Endodermal cell (in vitro differentiated cells): Measurements from ENCODE around the gene CCNG1. TPM values are rescaled to one million over a fixed set of nuclear protein-coding genes. Genes with fewer than 3 reads are reported as not detected.

Experiments
- DNase-seq: peaks from one replicate; pipeline ENCODE4 v3.0.0-alpha.2; 2017
- H3K27ac ChIP-seq: 2 replicates; pipeline ENCODE4 v1.5.1; 2013; ENCODE audit warnings: mild to moderate bottlenecking, low read depth, low read length, moderate library complexity
- H3K27me3 ChIP-seq: 2 replicates; pipeline ENCODE4 v1.6.1; 2013; ENCODE audit warnings: mild to moderate bottlenecking, low read length, moderate library complexity; ENCODE audit not compliant: insufficient read depth, control insufficient read depth, poor library complexity, severe bottlenecking
- H3K36me3 ChIP-seq: 2 replicates; pipeline ENCODE4 v1.7.0; 2013; ENCODE audit warnings: mild to moderate bottlenecking, low read length, moderate library complexity; ENCODE audit not compliant: control insufficient read depth, insufficient read depth
- H3K4me1 ChIP-seq: one replicate; pipeline ENCODE4 v1.7.0; 2013; ENCODE audit warnings: low read length; ENCODE audit not compliant: control insufficient read depth, insufficient read depth
- H3K4me3 ChIP-seq: 2 replicates; pipeline ENCODE4 v1.5.1; 2013; ENCODE audit warnings: mild to moderate bottlenecking, low read length, moderate library complexity
- H3K9ac ChIP-seq: 2 replicates; pipeline ENCODE4 v1.6.1; 2013; ENCODE audit warnings: mild to moderate bottlenecking, low read length, moderate library complexity; ENCODE audit not compliant: poor library complexity, severe bottlenecking; ENCODE audit errors: extremely low read depth
- H3K9me3 ChIP-seq: 2 replicates; pipeline ENCODE4 v1.6.1; 2013; ENCODE audit warnings: mild to moderate bottlenecking, low read length, moderate library complexity; ENCODE audit not compliant: control insufficient read depth
- H3K27ac Mint-ChIP-seq: 2 replicates; pipeline ENCODE4 v1.8.0; 2020; ENCODE audit warnings: mixed read lengths
- H3K27me3 Mint-ChIP-seq: 2 replicates; pipeline ENCODE4 v1.8.0; 2021; ENCODE audit warnings: mild to moderate bottlenecking, mixed read lengths; ENCODE audit not compliant: insufficient read depth
- H3K36me3 Mint-ChIP-seq: 2 replicates; pipeline ENCODE4 v1.8.0; 2020; ENCODE audit warnings: low read depth, mixed read lengths
- H3K4me1 Mint-ChIP-seq: 2 replicates; pipeline ENCODE4 v1.8.0; 2020; ENCODE audit warnings: mixed read lengths
- H3K4me3 Mint-ChIP-seq: 2 replicates; pipeline ENCODE4 v1.8.0; 2020; ENCODE audit warnings: mild to moderate bottlenecking, moderate library complexity, mixed read lengths
- H3K9me3 Mint-ChIP-seq: 2 replicates; pipeline ENCODE4 v1.8.0; 2020; ENCODE audit warnings: mild to moderate bottlenecking, mixed read lengths
- WGBS, 2 experiments: methylation state at CpG; one replicate each; pipeline versions ENCODE4 v1.1.5 to v1.1.7; 2013; ENCODE audit warnings: missing lambda C conversion rate in 2 of 2, mixed read lengths in 1 of 2; ENCODE audit not compliant: insufficient coverage in 1 of 2, insufficient read length in 1 of 2; 5-methylcytosine and 5-hydroxymethylcytosine counted together
- total RNA-seq, 2 donors: library from RNA; stranded (reverse); fragmentation: NEBNext Ultra II Directional in 1 of 2; extraction: Animal tissue kit (Norgen Biotek cat#: 25700) in 1 of 2; gene quantifications; 2 replicates in 1 of 2; 3 replicates in 1 of 2; pipeline ENCODE4 v1.2.1, GENCODE V29; 2021
- TF ChIP-seq, protein P1 (sequence below): fragments of 200-600 bp; sonication (generic); conservative IDR thresholded peaks from 2 replicates; pipeline ENCODE4 v1.5.0; 2021; ENCODE audit warnings: antibody characterized with exemption, mild to moderate bottlenecking

Gene CCNG1
- total RNA-seq, 2 donors from 2014 or later: 542 to 622 TPM

DNA sequence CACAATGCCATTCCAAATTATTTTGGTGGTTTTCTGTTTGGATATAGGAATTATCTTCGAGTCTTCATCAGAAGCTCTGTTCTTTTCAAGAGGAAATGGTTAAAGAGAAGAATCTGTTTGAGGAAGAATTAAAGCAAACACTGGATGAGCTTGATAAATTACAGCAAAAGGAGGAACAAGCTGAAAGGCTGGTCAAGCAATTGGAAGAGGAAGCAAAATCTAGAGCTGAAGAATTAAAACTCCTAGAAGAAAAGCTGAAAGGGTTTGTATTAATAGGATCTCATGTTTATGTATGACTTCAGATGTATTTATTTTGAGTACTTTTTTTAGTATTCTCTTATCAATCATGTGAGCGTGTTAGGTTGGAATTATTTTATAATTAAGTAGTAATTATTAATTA lies 38.0 kb downstream of the CCNG1 start:
- Histone ChIP-seq H3K4me1 (no peaks in the 10 kb centered on the region), H3K4me3 (no peak overlapping the region), H3K9me3 (no peaks in the 10 kb centered on the region), H3K36me3 (peaks cover 86% of the 10 kb centered on the region), H3K9ac (no peak overlapping the region), H3K27ac (no peak overlapping the region), H3K27me3 (no peaks in the 10 kb centered on the region)
- no peaks in the 10 kb centered on the region for H3K27me3 Mint-ChIP-seq
- 97% methylated on average over 1 of the region's 2 CpGs; no CpG with 5 or more reads in 1 of the 2 experiments for WGBS, 2 experiments
- no peaks in the 10 kb centered on the region for H3K9me3 Mint-ChIP-seq
- TF ChIP-seq, protein P1, sequence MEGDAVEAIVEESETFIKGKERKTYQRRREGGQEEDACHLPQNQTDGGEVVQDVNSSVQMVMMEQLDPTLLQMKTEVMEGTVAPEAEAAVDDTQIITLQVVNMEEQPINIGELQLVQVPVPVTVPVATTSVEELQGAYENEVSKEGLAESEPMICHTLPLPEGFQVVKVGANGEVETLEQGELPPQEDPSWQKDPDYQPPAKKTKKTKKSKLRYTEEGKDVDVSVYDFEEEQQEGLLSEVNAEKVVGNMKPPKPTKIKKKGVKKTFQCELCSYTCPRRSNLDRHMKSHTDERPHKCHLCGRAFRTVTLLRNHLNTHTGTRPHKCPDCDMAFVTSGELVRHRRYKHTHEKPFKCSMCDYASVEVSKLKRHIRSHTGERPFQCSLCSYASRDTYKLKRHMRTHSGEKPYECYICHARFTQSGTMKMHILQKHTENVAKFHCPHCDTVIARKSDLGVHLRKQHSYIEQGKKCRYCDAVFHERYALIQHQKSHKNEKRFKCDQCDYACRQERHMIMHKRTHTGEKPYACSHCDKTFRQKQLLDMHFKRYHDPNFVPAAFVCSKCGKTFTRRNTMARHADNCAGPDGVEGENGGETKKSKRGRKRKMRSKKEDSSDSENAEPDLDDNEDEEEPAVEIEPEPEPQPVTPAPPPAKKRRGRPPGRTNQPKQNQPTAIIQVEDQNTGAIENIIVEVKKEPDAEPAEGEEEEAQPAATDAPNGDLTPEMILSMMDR: no peak
- H3K4me3 Mint-ChIP-seq: no peak overlapping the region
- H3K27ac Mint-ChIP-seq: no peak overlapping the region
- H3K36me3 Mint-ChIP-seq: peaks cover 60% of the 10 kb centered on the region
- DNase-seq: no peak
- no peaks in the 10 kb centered on the region for H3K4me1 Mint-ChIP-seq

DNA sequence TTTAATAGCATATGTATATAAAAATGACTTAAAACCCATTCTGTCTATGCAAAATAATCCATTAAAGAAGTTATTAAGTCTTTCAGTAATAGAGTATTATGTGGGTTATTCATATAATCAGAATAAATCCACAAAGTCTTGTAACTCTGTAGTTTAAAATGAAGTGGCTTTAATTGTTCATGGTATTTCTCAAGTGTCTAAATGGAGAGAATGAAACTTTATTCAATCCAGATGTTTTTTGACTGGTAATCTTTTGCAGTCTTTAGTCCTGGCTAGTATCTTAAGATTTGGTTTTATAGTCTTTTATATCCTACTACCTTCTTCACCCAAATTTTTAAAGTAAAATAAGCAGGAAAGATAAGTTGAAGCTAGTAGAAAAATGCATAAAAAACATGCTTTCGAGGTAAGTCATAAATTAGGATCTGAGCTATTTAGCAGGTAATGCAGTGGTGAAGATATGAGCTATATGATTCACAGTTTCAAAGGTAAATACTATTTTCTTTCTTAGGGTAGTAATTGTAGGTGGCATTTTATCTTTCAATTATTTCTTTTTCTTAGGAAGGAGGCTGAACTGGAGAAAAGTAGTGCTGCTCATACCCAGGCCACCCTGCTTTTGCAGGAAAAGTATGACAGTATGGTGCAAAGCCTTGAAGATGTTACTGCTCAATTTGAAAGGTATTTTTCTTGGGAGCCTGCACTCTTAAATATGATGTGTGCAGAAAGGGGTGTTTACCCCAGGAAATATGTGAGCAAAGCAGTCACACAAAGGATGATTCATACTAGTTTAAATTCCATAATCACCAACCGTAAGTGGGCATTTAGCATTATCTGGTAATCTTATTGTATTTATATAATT lies 41.0 kb downstream of the CCNG1 start:
- Histone ChIP-seq H3K27me3 (no peaks in the 10 kb centered on the region), H3K27ac (no peak overlapping the region), H3K9ac (no peak overlapping the region), H3K9me3 (no peaks in the 10 kb centered on the region), H3K4me3 (no peak overlapping the region), H3K36me3 (peaks cover 67% of the 10 kb centered on the region), H3K4me1 (no peaks in the 10 kb centered on the region)
- TF ChIP-seq, protein P1: no peak
- 95% methylated on average over 2 of the region's 2 CpGs; no CpG with 5 or more reads in 1 of the 2 experiments for WGBS, 2 experiments
- H3K27ac Mint-ChIP-seq: no peak overlapping the region
- H3K36me3 Mint-ChIP-seq: peaks cover 54% of the 10 kb centered on the region
- no peaks in the 10 kb centered on the region for H3K9me3 Mint-ChIP-seq
- H3K4me3 Mint-ChIP-seq: no peak overlapping the region
- H3K4me1 Mint-ChIP-seq: no peaks in the 10 kb centered on the region
- no peak for DNase-seq
- H3K27me3 Mint-ChIP-seq: no peaks in the 10 kb centered on the region

GRCh38 chr5:163478982-163479271 lies 41.5 kb downstream of the CCNG1 start:
- H3K27ac Mint-ChIP-seq: no peak overlapping the region
- Histone ChIP-seq H3K9me3 (no peaks in the 10 kb centered on the region), H3K27ac (no peak overlapping the region), H3K9ac (no peak overlapping the region), H3K27me3 (no peaks in the 10 kb centered on the region), H3K36me3 (peaks cover 67% of the 10 kb centered on the region), H3K4me3 (no peak overlapping the region), H3K4me1 (no peaks in the 10 kb centered on the region)
- TF ChIP-seq, protein P1: no peak
- no peaks in the 10 kb centered on the region for H3K4me1 Mint-ChIP-seq
- no peaks in the 10 kb centered on the region for H3K27me3 Mint-ChIP-seq
- H3K9me3 Mint-ChIP-seq: no peaks in the 10 kb centered on the region
- no peak for DNase-seq
- H3K4me3 Mint-ChIP-seq: no peak overlapping the region
- H3K36me3 Mint-ChIP-seq: peaks cover 54% of the 10 kb centered on the region
- WGBS, 2 experiments: 95% methylated on average over 1 of the region's 1 CpG; no CpG with 5 or more reads in 1 of the 2 experiments
